Measurements from ENCODE around the gene PWP1. TPM values are rescaled to one million over a fixed set of nuclear protein-coding genes. Genes with fewer than 3 reads are reported as not detected.

PWP1 gene
- total RNA-seq, 1 experiment from 2014 or later = 49.7 TPM

DNA sequence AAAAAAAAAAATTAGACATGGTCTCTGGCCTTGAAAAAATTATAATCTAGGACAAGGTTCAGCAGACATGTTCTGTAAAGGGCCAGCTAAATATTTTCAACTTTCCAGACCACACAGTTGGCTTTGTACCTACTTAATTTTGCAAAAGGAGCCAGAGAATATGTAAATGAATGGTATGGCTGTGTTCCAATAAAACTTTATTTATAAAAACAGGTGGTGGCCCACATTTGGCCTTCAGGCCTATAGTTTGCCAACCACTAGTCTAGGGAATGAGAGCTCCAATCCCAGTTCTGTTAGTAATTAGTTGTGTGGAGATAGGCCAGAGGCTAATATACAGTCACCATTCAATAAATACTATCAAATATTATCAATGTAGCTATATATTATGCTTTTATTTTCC is 29.3 kb upstream of the PWP1 start:
- no peaks in the 10 kb centered on the region for H4K20me1 ChIP-seq (ENCODE audit: control insufficient read depth, insufficient read depth, insufficient read length)
- Mint-ChIP-seq H3K27ac (no peak overlapping the region), H3K9me3 (no peaks in the 10 kb centered on the region), H3K4me3 (no peak overlapping the region), H3K27me3 (ENCODE audit: low read depth) (no peaks in the 10 kb centered on the region), H3K4me1 (peaks cover 17 to 29% of the 10 kb centered on the region in 2 experiments), H3K36me3 (ENCODE audit: insufficient read depth in 1 of 3, low read depth in 3 of 3) (no peaks in the 10 kb centered on the region; a peak in 1 of 7 replicates)
- H2BK20ac ChIP-seq (ENCODE audit: low read depth, low read length, poor library complexity, severe bottlenecking) = no peak overlapping the region
- no peak for TF ChIP-seq CTCF (conservative IDR thresholded peaks at IDR 0.05)
- H4K8ac ChIP-seq (replicated peaks; ENCODE audit: insufficient read length, low read depth, low read length) = no peak overlapping the region
- no peaks in the 10 kb centered on the region for H3K79me2 ChIP-seq (ENCODE audit: insufficient read depth, low read length)
- no peak overlapping the region for H2AFZ ChIP-seq (ENCODE audit: low read length)
- H2BK120ac ChIP-seq (ENCODE audit: low read depth, low read length, poor library complexity, severe bottlenecking) = no peak overlapping the region
- H4K91ac ChIP-seq (ENCODE audit: insufficient read length, low read depth, low read length) = no peak overlapping the region
- H3K79me1 ChIP-seq (ENCODE audit: insufficient read depth, low read depth, low read length, poor library complexity, severe bottlenecking) = no peaks in the 10 kb centered on the region
- H3K27me3 ChIP-seq (ENCODE audit: insufficient read depth, low read length) = no peaks in the 10 kb centered on the region
- H3K23ac ChIP-seq (ENCODE audit: insufficient read length, low read depth, low read length) = no peak overlapping the region
- no peaks in the 10 kb centered on the region for H3K23me2 ChIP-seq (ENCODE audit: insufficient read length, low read depth, low read length, poor library complexity, severe bottlenecking)
- no peak overlapping the region for H3K14ac ChIP-seq (ENCODE audit: insufficient read depth, low read length)
- H2BK5ac ChIP-seq (ENCODE audit: insufficient read length, low read length) = no peak overlapping the region
- no peak overlapping the region for H3K4me2 ChIP-seq (ENCODE audit: insufficient read depth, insufficient read length, low read length)
- no peak overlapping the region for H3T11ph ChIP-seq (ENCODE audit: low read length)
- no peaks in the 10 kb centered on the region for H3K9me3 ChIP-seq (ENCODE audit: control insufficient read depth, low read depth, low read length)
- no peak overlapping the region for H2AK5ac ChIP-seq (ENCODE audit: insufficient read length, low read length)
- peaks cover 7% of the 10 kb centered on the region; the same call in 1 of the 2 replicates for H3K4me1 ChIP-seq (ENCODE audit: insufficient read depth, low read length)
- H3K18ac ChIP-seq (ENCODE audit: insufficient read length, low read depth, low read length) = no peak overlapping the region
- DNase-seq = no peak
- H3K4ac ChIP-seq (ENCODE audit: low read depth, low read length) = no peak overlapping the region
- H2BK12ac ChIP-seq (ENCODE audit: insufficient read length, low read depth, low read length) = no peak overlapping the region
- H3K56ac ChIP-seq (ENCODE audit: insufficient read length, low read depth, low read length) = no peak overlapping the region
- no peak overlapping the region for H2BK15ac ChIP-seq (ENCODE audit: low read depth, low read length)
- H3K9ac ChIP-seq (ENCODE audit: extremely low read depth, insufficient read length, low read length) = no peak overlapping the region
- no peak overlapping the region for H3K27ac ChIP-seq (ENCODE audit: insufficient read length, low read depth, low read length)
- no peak overlapping the region for H4K5ac ChIP-seq (ENCODE audit: insufficient read length, low read depth, low read length)
